T-helper 2 cell treated with Interferon-gamma antibody and Interleukin-4, amounts not matched to agents 5 μg/mL and 100 μg/mL, for 36 hours (primary cell): Measurements from ENCODE around the gene SORD.
A peak's percentile ranks its signal among the peaks of the same experiment; 100 is the strongest.

Source experiments
- DNase-seq: peaks from one replicate; pipeline ENCODE4 v3.0.0; 2021; ENCODE audit warnings: low spot score
- H3K27ac Mint-ChIP-seq: one replicate; pipeline ENCODE4 v1.8.0; 2021; ENCODE audit warnings: mild to moderate bottlenecking, mixed read lengths
- H3K27me3 Mint-ChIP-seq: one replicate; pipeline ENCODE4 v1.8.0; 2021; ENCODE audit warnings: low read depth, mixed read lengths
- H3K36me3 Mint-ChIP-seq: one replicate; pipeline ENCODE4 v1.8.0; 2021; ENCODE audit warnings: low read depth, mixed read lengths
- H3K4me1 Mint-ChIP-seq: one replicate; pipeline ENCODE4 v1.8.0; 2021; ENCODE audit warnings: low read depth, mixed read lengths
- H3K4me3 Mint-ChIP-seq: one replicate; pipeline ENCODE4 v1.8.0; 2022; ENCODE audit warnings: mild to moderate bottlenecking, moderate library complexity, mixed read lengths
- H3K9me3 Mint-ChIP-seq: one replicate; pipeline ENCODE4 v1.8.0; 2021; ENCODE audit warnings: mixed read lengths

The SORD gene

DNA sequence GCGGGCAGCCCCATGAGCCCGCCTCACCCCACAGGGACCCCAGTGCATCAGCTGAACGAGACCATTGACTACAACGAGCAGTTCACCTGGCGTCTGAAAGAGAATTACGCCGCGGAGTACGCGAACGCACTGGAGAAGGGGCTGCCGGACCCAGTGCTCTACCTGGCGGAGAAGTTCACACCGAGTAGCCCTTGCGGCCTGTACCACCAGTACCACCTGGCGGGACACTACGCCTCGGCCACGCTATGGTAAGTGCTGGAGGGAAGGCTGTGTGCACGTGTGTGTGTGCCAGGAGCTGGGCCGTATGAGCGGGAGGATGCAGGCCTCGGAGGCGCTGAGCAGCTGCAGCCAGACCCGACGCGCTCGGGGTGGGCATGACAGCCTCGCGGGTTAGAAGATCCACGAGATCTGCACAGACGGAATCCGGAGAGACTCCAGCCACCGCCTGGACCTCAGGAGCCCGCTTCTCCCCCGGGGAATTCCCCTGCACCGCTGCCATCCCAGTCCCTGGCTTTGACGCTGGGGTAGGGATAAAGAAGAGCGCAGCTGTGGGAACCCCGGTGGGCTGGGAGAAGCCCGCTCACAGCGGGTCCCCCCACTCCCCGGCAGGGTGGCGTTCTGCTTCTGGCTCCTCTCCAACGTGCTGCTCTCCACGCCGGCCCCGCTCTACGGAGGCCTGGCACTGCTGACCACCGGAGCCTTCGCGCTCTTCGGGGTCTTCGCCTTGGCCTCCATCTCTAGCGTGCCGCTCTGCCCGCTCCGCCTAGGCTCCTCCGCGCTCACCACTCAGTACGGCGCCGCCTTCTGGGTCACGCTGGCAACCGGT, 93.7 kb downstream of the SORD start:
- DNase-seq, result no peak
- no peak overlapping the region for H3K27ac Mint-ChIP-seq
- peaks cover 11% of the 10 kb centered on the region for H3K4me1 Mint-ChIP-seq
- no peak overlapping the region for H3K4me3 Mint-ChIP-seq
- peaks cover 3% of the 10 kb centered on the region for H3K36me3 Mint-ChIP-seq
- peaks cover 72% of the 10 kb centered on the region for H3K27me3 Mint-ChIP-seq
- no peaks in the 10 kb centered on the region for H3K9me3 Mint-ChIP-seq

- Mint-ChIP-seq H3K36me3 (no peaks in the 10 kb centered on the region), H3K4me1 (peaks cover 6% of the 10 kb centered on the region), H3K4me3 (peak overlapping the region; percentile 72), H3K27ac (no peak overlapping the region), H3K9me3 (no peaks in the 10 kb centered on the region), H3K27me3 (peaks cover 64% of the 10 kb centered on the region)
- DNase-seq, result no peak
These were observed 94.5 kb downstream of the SORD start for GRCh38 chr15:45117308-45118130.

DNA sequence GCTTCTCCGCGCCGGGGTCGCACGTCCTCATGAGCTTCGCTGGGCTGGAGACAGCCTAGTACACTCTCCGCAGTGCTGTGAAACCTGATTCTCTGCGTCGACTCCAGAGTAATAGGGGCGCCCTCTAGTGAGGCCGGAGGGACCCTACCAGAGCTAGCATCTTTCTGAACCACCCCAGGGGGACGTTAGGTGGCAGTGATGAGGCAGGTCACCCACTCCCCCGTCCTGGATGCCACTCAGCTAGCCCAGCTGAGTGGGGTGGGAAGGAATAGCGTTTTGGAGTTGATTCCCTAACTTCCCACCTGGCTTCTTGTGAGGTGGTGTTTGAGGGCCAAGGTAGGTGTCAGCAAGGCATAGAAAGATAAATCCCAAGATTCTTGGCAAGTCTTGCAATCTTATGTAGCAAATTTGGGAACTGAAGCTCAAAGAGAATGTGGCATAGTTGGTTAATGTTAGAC, 95.2 kb downstream of the SORD start:
- Mint-ChIP-seq H3K9me3 (no peaks in the 10 kb centered on the region), H3K27me3 (peaks cover 63% of the 10 kb centered on the region), H3K36me3 (no peaks in the 10 kb centered on the region), H3K4me1 (peaks cover 6% of the 10 kb centered on the region), H3K4me3 (peak overlapping the region; percentile 72), H3K27ac (no peak overlapping the region)
- DNase-seq, result peak; percentile 80

DNA sequence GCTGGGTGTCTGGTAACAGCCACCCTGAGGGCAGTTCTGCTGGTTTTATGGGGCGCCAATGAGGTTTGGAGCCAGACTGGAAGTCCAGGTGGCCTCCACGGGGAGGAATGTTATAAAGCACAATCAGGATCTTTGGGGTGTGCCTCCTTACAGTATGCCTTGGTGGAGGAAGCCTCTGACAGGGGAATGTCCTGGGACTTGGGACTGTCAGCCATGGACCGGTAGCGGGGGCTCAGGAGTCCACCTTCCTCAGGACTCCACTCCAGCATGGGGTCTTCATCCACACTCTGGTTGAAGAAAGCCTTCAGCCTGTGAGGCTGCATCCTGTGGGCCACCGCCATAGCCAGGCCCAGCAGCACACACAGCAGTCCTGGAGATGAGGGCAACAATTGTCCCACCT, 96.0 kb downstream of the SORD start:
- peaks cover 6% of the 10 kb centered on the region for H3K4me1 Mint-ChIP-seq
- H3K27me3 Mint-ChIP-seq, result peaks cover 62% of the 10 kb centered on the region
- H3K9me3 Mint-ChIP-seq, result no peaks in the 10 kb centered on the region

DNA sequence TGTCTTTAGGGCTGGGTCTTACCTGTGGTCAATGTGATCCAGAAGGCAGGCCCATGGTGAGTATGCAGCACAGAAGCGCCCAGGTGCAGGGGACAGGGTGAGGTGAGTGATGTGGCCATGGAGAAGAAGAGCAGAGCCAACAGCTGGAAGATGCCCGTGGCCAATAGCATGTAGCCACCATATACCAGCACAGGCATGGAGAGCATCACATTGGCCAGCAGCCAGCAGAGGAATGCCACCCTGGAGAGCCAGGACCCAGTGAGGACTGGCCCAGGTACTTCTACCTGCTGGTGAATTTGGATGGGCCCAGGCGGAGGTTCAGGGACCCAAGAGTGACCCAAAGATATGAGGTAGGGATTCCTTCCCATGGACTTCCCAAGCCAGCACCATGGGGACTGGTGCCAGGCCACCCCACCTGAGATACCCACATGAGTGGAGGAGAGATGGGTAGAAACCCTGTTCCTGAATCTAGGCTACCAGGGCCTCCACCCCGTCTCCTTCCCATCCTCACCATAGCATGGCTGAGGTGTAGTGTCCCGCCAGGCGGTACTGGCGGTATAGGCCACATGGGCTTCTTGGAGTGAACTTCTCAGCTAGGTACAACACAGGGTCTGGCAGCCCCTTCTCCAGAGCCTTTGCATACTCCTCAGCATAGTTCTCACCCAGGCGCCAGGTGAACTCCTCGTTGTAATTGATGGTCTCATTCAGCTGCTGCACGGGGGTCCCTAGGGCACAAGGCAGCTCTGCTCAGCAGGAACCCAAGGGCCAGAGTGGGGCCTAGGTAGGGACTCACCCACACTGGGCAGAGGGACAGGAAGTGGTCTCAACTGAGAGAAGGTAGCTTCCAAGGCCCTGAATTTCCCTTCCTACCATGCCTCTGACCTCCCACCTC, 97.3 kb downstream of the SORD start:
- H3K27me3 Mint-ChIP-seq, result peaks cover 57% of the 10 kb centered on the region
- H3K9me3 Mint-ChIP-seq, result no peaks in the 10 kb centered on the region
- peaks cover 6% of the 10 kb centered on the region for H3K4me1 Mint-ChIP-seq
- DNase-seq, result no peak
- H3K36me3 Mint-ChIP-seq, result no peaks in the 10 kb centered on the region
- H3K4me3 Mint-ChIP-seq, result no peak overlapping the region
- H3K27ac Mint-ChIP-seq, result no peak overlapping the region

More for the DNA sequence above, 96.0 kb downstream of the SORD start:
- Mint-ChIP-seq H3K36me3 (no peaks in the 10 kb centered on the region), H3K27ac (no peak overlapping the region), H3K4me3 (no peak overlapping the region)
- no peak for DNase-seq

DNA sequence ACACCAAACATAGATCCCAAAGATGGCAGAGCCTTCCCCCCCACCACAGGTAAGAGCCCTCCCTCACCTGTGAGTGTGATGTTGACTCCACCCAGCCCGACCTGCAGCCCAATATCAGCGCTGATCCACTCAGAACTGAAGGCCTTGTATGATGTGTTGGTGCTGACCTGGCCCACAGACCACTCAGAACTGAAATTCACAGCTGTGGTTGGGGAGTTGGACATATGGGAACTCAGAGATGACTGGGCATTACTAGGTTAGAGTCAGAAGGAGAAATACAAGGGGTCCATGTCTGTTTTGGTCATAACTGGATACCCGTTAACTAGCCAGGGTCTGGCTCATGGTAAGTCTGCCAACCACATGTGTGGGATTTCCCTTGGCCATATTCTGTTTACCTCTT, 98.0 kb downstream of the SORD start:
- Mint-ChIP-seq H3K27ac (no peak overlapping the region), H3K4me1 (peaks cover 6% of the 10 kb centered on the region), H3K36me3 (no peaks in the 10 kb centered on the region), H3K9me3 (no peaks in the 10 kb centered on the region), H3K4me3 (no peak overlapping the region), H3K27me3 (peaks cover 57% of the 10 kb centered on the region)
- DNase-seq, result no peak

DNA sequence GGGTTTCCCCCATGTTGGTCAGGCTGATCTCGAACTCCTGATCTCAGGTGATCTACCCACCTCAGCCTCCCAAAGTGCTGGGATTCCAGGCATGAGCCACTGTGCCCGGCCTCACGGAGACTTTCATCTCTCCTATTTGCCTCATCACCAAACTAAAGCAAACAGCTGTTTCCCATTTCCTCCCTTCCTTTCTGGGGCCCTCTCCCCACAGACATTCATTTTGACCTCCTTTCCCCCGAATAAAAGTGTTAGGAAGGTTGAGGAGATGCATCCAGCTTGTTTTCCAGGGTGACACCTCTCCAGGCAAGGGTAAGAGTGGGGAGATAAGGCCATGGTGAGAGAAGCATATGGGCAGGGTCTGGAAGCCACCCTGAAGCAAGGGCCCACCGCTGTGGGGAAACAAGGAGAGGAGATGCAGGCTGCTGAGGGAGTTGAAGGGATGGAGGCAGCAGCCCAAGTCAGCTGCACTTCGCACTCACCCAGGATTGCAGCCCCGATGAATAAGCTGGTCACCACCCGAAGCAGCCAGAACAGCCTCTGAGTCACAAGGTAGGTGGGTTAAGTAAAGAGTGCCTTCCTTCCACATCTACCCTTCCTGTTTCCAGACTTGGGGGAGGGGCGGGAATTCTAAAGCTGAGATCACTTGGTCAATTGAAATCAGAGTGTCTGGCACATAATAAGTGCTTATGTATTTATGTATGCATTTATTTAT, 98.9 kb downstream of the SORD start:
- DNase-seq, result no peak
- Mint-ChIP-seq H3K4me1 (peaks cover 6% of the 10 kb centered on the region), H3K36me3 (no peaks in the 10 kb centered on the region), H3K27ac (no peak overlapping the region), H3K9me3 (no peaks in the 10 kb centered on the region), H3K27me3 (peaks cover 57% of the 10 kb centered on the region), H3K4me3 (no peak overlapping the region)

- Mint-ChIP-seq H3K4me1 (peaks cover 2% of the 10 kb centered on the region), H3K9me3 (no peaks in the 10 kb centered on the region), H3K4me3 (no peak overlapping the region), H3K27me3 (peaks cover 53% of the 10 kb centered on the region), H3K36me3 (no peaks in the 10 kb centered on the region), H3K27ac (no peak overlapping the region)
- DNase-seq, result no peak
These were observed 99.7 kb downstream of the SORD start for GRCh38 chr15:45122719-45123118.

DNA sequence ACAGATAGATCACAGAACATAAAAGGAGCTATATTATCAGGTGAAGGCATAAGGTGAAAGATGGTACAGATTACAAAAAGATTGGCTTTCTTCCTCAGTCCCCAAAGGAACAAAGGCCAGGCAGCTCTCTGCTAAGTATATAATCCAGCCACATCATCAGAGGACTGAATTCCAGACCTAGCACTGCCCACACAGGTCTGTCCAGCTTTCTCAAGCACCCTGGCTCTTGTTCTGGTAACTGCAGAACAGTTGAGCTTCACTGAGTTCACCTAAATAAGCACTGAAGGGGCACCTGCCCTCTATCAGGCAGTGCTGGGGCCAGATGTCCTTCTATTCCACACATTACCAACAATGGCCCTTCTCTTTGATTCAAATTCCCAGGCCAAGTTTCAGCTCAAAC, 100.4 kb downstream of the SORD start:
- DNase-seq, result no peak
- peaks cover 53% of the 10 kb centered on the region for H3K27me3 Mint-ChIP-seq
- no peaks in the 10 kb centered on the region for H3K9me3 Mint-ChIP-seq
- H3K4me1 Mint-ChIP-seq, result no peaks in the 10 kb centered on the region
- no peak overlapping the region for H3K27ac Mint-ChIP-seq
- no peaks in the 10 kb centered on the region for H3K36me3 Mint-ChIP-seq
- H3K4me3 Mint-ChIP-seq, result no peak overlapping the region

GRCh38 chr15:45126535-45127158, 103.7 kb downstream of the SORD start:
- Mint-ChIP-seq H3K27me3 (peaks cover 71% of the 10 kb centered on the region), H3K27ac (no peak overlapping the region)
- no peak for DNase-seq

More at GRCh38 chr15:45126535-45127158, 103.7 kb downstream of the SORD start:
- no peak overlapping the region for H3K4me3 Mint-ChIP-seq
- no peaks in the 10 kb centered on the region for H3K9me3 Mint-ChIP-seq
- H3K36me3 Mint-ChIP-seq, result no peaks in the 10 kb centered on the region
- H3K4me1 Mint-ChIP-seq, result no peaks in the 10 kb centered on the region
